ENCODE data around the gene USF1. TPM values are rescaled to one million over a fixed set of nuclear protein-coding genes. Genes with fewer than 3 reads are reported as not detected.

Gene USF1
- total and polyA plus RNA-seq, 8 donors, result 7.2 to 566 (median 60.5) TPM

- Histone ChIP-seq H3K36me3 (peaks cover 0 to 4% (median 0%) of the 10 kb centered on the region in 4 donors), H3K4me1 (peaks cover 0 to 4% (median 0%) of the 10 kb centered on the region in 4 donors), H3K4me3 (no peak overlapping the region), H3K9me3 (no peaks in the 10 kb centered on the region), H3K27ac (no peak overlapping the region), H3K27me3 (peaks cover 0 to 11% (median 0%) of the 10 kb centered on the region in 3 donors)
- TF ChIP-seq EP300 (IDR thresholded peaks at IDR 0.05) (no peak), POLR2A (IDR thresholded peaks at IDR 0.05) (no peak), POLR2AphosphoS5 (IDR thresholded peaks at IDR 0.05) (no peak), CTCF (IDR thresholded peaks at IDR 0.05) (no peak)
- WGBS, 5 donors, result 92 to 95% (median 93%) methylated on average over 4 of the region's 4 CpGs
- no peak for DNase-seq
- intact Hi-C loops (cut with DNase I; ENCODE audit: low total_unique reads), result no loop called here
These were observed 15.6 kb upstream of the USF1 start for GRCh38 chr1:161061419-161061818.

GRCh38 chr1:161059293-161059692 lies 13.5 kb upstream of the USF1 start:
- intact Hi-C loops (cut with DNase I; ENCODE audit: low total_unique reads), result no loop called here
- H3K27ac ChIP-seq, result no peak overlapping the region
- no peaks in the 10 kb centered on the region for H3K9me3 ChIP-seq
- H3K36me3 ChIP-seq, result peaks cover 0 to 11% (median 4%) of the 10 kb centered on the region in 4 donors
- WGBS, 5 donors, result 43 to 72% (median 59%) methylated on average over 6 of the region's 6 CpGs
- DNase-seq, result no peak
- TF ChIP-seq POLR2A (IDR thresholded peaks at IDR 0.05) (no peak), CTCF (IDR thresholded peaks at IDR 0.05) (no peak), EP300 (IDR thresholded peaks at IDR 0.05) (no peak)
- H3K4me3 ChIP-seq, result no peak overlapping the region
- peaks cover 0 to 27% (median 0%) of the 10 kb centered on the region in 3 donors for H3K27me3 ChIP-seq
- H3K4me1 ChIP-seq, result no peaks in the 10 kb centered on the region

GRCh38 chr1:161054805-161055204 lies 9.0 kb upstream of the USF1 start:
- H3K36me3 ChIP-seq, result peaks cover 0 to 50% (median 24%) of the 10 kb centered on the region in 4 donors
- H3K9me3 ChIP-seq, result no peaks in the 10 kb centered on the region
- no peaks in the 10 kb centered on the region for H3K4me1 ChIP-seq
- no peak for DNase-seq
- H3K4me3 ChIP-seq, result no peak overlapping the region
- peaks cover 0 to 23% (median 0%) of the 10 kb centered on the region in 3 donors for H3K27me3 ChIP-seq
- TF ChIP-seq CTCF (IDR thresholded peaks at IDR 0.05), result no peak
- no peak for TF ChIP-seq EP300 (IDR thresholded peaks at IDR 0.05)
- H3K27ac ChIP-seq, result no peak overlapping the region
- 75 to 90% (median 86%) methylated on average over 7 of the region's 7 CpGs for WGBS, 5 donors
- intact Hi-C loops (cut with DNase I; ENCODE audit: low total_unique reads), result no loop called here

GRCh38 chr1:161054232-161054631 lies 8.5 kb upstream of the USF1 start:
- WGBS, 5 donors, result 80 to 93% (median 83%) methylated on average over 4 of the region's 4 CpGs
- no peak for DNase-seq
- Histone ChIP-seq H3K27me3 (peaks cover 0 to 23% (median 0%) of the 10 kb centered on the region in 3 donors), H3K4me1 (no peaks in the 10 kb centered on the region), H3K36me3 (peaks cover 0 to 55% (median 27%) of the 10 kb centered on the region in 4 donors), H3K27ac (no peak overlapping the region), H3K4me3 (no peak overlapping the region), H3K9me3 (peaks cover 0 to 4% (median 0%) of the 10 kb centered on the region in 4 donors)
- TF ChIP-seq POLR2A (IDR thresholded peaks at IDR 0.05), result no peak
- no peak for TF ChIP-seq POLR2AphosphoS5 (IDR thresholded peaks at IDR 0.05)
- TF ChIP-seq CTCF (IDR thresholded peaks at IDR 0.05), result no peak
- TF ChIP-seq EP300 (IDR thresholded peaks at IDR 0.05), result no peak
- intact Hi-C loops (cut with DNase I; ENCODE audit: low total_unique reads), result no loop called here

Measured in stomach (tissue), 9 donors.